Glomerular visceral epithelial cell (primary cell): ENCODE results near the gene ARL15.

ENCODE experiments used
- DNase-seq: peaks from one replicate; pipeline ENCODE4 v3.0.0-alpha.2; 2016; ENCODE audit errors: extremely low spot score

Gene ARL15

DNA sequence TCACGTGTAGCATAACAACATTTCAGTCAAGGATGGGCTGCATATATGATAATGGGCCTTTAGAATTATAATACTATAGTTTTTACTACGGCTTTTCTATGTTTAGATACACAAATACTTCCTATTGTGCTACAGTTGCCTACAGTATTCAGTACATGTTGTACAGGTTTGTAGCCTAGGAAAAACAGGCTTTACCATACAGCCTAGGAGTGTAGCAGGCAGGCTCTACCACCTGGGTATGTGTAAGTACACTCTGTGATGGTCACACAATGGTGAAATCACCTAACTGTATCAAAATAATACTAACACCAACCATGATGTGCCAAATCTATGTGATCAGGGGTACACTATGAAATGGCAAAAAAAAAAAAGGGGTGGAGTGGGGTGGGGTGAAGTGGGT is 372.9 kb downstream of the ARL15 start:
- DNase-seq, result no peak

DNA sequence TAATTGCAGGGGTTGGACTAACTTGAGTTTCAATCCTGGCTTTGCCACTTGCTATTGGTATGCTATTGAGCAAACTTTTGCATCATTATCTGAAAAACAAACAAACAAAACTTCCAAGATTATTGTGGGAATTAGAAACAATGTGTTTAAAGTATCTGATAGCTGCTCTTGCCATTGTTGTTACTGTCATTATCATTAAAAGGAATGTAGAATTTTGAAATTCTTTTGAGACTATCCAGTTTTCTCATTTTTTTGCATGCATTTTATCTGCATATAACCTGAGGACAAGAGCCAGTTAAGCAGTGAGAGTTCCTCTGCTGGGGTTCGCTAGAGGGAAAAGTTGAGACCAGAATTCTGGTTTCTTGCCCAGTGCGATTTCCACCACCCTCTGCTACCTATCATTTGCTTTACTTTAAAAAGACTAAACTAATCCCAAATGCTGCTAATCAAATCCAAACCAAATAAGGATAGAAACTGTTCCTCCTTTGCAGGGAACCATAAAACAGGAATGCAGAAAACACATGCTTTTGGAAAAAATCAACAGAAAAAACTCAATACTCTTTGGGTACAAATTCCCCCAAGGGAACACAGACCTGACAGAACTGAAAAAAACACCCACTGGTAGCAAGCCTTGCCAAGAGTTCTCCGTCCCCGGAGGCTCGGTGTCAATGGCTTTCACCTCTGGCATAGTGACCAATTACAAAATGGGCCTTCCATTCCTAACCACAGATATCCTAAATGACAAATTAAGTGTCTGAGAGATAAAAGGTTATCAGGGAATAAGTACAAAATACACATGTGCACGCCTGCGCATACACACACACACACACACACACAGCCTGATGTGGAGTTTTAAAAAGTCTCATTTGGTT is 373.7 kb downstream of the ARL15 start:
- no peak for DNase-seq

DNA sequence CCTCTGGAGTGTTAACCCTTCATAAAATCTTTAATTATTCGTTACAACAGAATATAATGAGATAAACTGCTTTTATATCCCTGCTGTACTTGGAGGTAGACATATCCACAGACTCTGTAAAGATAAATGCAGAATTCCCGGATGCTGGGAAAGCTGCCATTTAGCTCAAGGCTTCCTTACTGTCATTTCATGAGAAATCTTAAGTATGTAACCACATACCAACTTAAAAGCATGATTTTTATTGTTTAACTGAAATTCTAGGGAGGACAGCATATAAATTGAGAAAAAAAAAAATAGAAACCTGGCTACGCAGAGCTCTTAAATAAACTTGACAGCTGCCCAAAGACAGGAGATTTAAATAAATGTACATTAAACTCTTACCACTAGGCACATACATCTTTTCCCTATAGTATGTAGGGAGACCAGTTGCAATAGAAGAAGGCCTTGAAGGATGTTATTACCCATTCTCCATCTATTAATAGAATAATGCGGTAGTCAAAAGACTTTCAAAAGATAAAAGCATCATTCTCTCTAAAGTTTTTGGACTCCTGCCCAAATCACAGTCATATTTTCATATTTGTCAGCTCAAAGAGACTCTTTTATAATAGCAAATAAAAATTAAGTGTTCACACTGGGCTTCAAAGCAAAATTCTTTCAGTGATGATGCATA is 376.1 kb downstream of the ARL15 start:
- DNase-seq, result no peak

DNA sequence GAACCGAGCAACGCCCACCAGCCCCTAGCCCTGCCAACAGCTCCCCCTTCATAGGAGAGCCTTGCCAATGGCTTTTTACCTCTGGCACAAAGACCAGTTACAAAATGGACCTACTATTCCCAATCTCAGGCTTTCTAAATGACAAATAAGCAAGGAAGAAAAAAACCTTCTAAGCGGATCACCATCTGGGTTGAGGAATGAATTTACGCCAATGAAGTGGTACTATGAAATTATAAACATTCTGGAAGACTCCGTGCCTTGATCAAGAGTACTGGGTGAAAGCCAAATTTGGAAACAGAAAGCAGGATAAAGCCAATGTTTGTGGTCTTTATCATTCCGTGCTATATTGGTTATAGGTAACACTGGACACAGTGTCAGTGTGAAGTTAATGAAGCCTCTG is 378.0 kb downstream of the ARL15 start:
- no peak for DNase-seq

DNA sequence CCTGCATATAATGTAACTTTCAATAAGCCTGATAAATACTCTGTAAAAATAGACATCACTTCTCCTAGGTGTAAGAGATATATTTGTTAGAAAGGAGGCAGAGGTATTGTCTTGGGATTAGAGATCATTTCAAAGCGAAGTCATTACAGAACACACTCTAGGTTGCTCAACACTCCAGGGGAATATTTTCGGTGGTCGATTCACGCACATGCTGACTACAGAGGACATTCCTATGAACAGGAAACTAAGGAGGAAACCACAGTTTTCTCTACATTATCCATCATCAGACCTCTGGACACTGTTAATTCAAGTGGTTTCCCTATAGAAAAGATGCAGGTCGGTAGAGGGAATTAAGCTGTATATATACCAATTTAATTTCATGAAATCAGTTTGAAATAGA is 379.9 kb downstream of the ARL15 start:
- DNase-seq, result no peak

DNA sequence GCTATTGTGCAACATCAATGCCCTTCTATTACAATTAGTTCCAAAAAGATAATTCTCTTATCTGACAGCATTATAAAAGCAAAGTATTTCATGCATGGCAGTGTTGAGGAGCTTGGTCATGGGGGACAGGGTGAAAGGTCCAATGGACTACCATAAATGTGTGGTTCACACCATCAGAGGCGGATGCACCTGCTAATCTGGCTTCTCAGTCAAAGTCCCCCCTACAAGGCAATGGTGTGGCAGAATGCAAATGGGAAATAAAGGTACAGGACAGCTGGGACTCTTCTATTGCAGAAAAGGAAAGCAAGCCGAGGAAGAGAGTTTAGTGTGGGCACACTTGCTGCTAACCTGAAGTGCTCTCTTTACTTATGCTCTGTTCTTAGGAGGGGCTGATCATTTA is 380.8 kb downstream of the ARL15 start:
- DNase-seq, result no peak

DNA sequence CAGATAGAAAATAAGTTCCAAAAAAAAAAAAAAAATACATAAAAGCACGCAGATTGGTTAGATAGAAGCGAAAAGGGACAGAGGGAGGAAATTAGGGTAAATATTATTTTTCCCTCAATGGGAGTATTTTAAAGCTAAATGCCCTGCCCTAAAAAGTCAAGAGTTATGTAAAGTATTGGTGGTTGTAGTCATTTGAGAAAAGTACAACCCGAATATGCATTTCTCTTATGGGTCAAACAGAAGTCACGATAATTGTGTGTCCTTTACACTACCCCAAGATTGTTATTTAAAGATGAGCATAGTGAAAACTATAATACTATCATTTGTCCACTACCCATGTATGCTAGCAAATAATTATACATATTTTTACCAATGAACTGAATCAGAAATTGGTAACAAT is 381.2 kb downstream of the ARL15 start:
- DNase-seq, result no peak

DNA sequence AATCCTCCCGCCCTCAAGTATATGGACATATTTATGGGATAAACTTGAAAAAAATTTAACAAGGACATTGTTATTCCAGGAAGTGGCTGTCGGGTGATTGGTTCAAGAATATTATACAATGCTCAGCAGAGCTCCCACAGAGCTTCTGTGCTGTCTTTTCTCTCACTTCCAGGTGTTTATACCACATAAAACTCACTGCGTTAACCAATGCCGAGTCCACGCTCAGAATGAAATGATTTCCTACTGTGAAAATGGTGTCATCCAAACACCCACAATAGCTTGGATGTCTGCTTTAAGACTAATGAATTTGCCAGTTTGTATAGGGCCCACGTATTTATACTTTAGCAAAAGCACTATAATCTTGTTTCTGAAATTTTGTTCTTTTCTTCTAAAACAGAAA is 381.7 kb downstream of the ARL15 start:
- no peak for DNase-seq

DNA sequence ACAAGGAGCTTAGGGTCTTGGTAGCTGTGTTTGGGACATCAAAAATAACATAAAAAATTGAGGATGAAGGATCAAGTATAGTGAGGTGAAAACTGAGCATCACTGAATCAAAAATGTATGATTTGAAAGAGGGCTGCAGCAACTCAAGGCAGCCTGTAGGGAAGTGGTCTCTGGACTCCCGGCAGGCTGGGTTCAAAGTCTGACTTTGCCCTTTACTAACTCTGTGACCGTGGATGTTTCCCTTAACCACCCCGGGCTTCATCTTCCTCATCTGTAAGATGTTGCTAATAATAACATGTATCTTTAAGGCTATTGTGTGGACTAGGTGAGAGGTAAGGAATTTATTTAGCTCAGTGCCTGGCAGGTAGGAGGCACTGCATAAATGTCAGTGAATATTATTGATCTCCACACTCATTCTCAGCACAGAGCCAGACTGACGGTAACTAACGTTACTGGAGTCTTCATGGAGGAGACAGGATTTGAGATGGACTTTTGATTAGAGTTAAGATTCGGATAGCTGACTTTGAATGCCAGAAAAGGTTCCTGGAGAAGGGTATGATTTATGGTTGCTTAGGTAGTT is 382.6 kb downstream of the ARL15 start:
- no peak for DNase-seq

DNA sequence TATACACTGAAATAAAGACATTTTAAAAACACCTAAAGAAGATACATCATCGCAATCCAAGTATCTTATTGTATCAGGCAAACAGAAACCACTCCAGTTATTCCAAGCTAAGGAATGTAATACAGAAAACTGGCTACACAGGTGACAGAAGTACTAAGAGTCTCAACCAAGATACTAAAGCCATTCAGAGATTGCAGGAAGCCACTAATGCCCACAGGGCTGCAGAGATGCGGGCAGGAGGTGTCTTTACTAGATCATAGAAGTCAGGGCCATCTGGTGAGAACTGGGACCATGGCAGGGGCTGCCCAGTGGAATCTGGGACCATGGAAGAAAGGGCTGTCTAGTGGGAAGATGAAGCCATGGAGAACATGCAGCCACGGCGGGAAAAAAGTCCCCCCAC is 384.3 kb downstream of the ARL15 start:
- no peak for DNase-seq

DNA sequence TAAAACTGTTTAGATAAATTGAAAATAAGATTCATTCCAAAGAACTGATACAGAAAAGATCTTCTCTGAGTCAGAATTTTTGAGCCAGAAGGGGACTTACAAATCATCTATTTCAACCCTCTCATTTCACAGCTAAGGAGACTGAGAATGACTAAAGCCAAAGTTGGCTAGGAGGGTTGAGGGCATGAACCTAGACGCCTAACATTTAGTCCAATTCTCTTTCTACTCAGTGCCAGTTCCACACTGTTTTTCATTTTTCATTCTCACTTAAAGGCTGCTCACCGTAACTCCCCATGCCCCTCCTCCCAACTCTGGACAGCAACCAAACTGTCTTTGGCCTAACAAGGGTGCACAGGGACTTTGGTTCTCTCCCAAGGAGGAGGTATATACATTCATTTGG is 386.0 kb downstream of the ARL15 start:
- no peak for DNase-seq

DNA sequence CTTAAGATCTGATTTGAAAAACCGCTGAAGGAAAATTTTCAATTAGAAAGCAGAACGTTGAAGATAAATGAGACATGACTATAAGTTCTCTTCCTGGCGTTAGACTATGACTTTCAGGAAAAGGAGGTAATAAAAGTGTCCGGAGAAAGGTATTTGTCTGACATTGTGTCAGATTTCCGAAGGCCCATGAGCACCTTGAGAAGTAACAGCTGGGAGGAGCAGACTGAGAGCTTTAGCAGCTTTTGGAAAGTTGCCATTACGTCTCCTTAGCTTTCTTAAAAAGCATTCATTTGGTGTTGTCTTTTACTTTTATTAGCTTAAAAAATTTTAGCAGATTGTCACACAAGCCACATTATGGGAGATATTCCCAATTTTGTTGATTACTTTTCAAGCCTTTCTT is 386.4 kb downstream of the ARL15 start:
- DNase-seq, result no peak

DNA sequence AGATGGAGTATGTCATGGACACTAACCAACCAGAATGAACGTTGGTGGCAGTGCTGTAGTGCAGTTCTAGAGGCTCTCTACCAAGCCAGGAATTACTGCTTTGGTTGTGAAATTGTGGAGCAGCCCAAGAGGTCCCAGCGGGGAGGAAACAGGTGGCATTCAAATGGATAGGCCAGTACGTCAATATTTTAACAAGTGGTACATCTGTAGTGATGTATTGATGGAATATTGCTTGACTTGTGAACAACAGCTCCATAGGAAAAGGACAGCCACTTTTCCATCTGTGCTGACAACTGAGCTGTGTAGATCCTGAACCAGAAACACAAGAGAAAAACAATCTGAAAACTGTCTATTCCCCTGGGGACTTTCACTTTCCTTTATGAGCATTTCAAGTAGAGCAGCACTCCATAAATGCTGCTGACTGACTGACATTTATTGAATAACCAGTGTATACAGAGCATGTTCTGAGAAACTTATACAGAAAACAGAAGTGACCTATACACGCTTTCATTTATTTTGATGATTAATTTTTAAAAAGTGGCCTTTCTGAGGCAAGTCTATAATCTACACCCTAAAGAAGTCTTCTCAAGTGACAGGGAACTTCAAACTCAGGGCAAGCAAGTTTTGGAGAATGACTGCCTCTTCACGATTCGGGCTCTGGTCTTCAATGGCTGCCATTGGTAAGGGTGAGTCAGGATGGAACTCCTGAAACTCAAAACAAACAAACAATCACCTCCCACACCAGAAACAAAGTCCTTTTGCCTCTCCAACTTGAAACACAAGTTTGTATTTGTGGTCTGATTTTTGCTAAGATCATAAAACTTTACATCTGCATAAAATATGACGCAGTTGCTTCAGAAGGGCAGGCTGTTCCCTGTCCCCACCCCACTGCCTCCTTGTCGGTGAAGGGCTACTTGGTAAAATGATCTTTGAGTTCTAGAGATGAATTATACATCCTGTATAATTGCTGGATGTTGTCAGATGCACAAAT is 387.6 kb downstream of the ARL15 start:
- DNase-seq, result no peak

DNA sequence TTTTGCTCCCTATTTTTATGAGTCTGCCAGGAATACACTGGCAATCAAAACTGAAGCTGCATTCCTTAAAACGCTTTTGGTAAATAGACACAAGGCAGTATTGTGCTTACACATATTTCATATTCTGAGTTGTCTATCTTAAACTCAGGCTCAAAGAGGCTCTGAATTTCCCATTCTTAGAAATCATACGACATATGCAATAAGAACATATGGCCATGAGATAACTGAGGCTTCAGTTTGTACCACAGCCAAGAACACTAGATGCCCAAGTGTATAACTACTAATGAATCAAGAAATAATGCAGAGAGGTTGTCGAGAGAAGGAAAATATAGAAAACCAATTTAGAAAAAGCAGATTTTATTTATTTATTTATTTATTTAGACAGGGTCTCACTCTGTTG is 392.5 kb downstream of the ARL15 start:
- DNase-seq, result no peak

DNA sequence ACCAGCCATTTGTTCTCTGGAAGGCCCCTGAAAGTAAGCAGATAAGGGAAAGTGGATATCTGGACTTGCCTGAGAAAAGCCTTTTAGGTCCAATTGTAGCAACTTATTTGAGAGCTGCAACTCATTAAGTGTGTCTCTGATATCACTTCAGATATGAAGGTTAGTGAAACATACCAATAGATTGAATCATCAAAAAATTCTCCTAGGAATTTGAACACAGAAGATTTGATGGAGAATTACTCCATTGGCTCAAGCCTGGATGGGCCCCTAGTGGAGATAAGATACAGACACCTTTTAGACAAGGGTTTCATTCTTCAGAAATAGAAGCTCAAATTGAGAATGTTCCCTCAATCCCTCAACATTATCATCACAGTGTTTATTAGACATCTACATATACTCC is 393.3 kb downstream of the ARL15 start:
- peak; percentile 21 for DNase-seq

DNA sequence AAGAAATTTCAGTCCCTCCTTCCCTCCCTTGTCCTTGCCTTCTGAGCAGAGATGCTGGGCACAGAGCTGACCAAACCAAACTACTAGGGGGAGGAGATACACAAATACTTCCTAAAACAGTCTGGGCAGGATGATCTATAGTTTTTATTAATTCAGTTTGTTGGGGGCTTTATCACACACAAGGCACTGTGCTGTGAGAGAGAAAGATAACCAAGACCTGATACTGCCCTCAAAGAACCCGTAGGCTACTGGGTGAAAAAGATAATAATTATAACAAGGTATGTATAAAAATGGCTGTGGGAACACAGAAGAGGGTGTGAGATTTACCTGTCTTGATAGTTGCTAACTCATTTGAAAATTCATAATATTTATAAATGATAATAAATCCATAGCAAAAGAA is 395.3 kb downstream of the ARL15 start:
- no peak for DNase-seq

DNA sequence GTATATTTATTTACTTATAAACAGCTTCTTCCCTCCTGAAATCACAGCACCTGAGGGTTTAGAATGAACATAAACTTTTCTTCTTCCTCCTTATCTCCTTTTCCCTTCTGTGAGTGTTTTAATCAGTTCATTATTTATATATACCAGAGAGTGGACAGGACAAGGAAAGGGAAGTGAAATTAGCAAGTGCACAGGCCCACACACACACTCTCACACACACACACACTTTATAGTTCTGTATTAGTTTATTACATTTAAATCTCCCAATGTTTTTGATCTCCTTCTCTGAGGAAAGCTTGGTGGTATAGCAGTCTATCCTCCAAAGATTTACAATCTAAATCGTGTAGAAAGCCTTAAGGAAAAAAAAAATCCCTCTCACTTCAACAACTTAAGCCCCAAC is 396.4 kb downstream of the ARL15 start:
- DNase-seq, result no peak

DNA sequence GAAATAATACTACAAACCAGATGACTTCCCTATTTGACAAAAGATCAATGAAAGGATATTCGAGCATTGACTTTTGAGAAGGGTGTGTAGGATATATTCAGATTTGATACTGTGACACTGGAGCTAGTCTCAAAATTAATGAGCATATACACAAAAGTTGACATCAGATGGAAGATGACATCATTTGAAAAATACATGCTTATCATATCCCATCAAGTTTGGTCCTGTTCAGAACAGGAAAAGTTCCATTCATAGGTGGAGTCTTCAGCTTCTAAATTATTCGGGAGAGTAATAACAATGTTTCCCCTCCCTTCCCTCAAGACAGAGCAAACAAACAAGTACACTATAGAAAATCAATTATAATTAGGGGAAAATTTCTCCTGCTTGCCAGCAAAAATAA is 401.6 kb downstream of the ARL15 start:
- no peak for DNase-seq

DNA sequence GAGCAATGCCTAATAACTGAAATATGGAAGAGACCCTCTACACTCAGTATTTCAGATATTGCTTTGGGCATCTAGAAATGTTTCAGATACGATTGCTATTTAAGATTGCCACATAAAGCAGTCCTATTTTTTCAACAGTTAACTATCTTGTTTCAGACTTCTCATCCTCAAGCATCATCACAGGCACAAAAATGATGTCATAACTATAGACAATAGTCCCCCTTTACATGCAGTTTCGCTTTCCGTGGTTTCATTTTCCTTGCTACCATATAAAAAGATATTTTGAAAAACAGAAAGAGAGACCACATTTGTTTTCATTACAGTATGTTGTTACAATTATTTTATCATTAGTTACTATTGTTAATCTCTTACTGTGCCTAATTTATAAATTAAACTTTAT is 402.5 kb downstream of the ARL15 start:
- no peak for DNase-seq

DNA sequence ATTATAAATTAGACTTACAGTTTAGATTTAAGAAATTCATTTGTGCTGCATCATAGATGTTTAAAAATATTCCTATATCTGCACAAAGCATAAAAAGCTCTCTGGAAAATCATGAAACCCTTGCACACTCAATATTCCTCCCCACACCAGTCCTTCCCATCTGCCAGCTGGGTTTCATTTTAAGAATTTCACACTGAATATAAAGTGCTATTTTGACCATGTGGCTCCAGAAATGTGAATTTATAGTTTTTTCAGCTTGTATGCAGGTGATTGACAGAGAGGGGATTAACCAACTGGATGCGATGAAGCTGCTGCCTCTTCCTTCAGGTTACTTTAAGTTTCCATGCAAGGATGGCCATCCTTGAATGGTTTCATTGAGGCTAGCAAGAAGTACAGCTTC is 403.6 kb downstream of the ARL15 start:
- DNase-seq, result no peak

DNA sequence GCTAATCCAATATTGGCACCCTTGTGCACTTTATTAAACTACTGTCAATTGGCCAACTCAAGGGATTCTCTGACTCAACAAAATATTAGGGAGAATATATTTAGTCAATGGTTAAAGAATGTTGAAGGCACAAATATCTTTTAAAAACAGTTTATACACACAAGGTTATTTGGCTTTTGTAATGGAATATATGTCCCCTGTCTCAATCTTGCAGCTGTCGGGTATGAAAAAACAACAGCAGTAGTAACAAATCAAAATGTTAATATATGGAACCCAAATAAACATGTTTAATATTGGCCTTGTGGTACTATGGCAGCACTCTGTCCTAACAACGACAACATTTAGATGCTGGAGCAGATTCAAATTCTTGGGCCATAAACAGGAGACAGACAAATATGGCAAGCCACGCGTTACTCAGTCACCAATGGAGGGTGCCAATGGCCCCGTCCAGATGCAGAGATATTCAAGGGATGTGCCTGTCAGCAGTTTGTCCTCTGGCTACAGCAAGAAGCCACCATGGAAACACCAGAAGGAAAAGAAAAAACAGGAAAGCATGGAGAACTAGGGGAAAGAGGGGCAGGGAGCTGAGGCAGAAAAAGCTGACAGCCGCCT is 408.0 kb downstream of the ARL15 start:
- no peak for DNase-seq

DNA sequence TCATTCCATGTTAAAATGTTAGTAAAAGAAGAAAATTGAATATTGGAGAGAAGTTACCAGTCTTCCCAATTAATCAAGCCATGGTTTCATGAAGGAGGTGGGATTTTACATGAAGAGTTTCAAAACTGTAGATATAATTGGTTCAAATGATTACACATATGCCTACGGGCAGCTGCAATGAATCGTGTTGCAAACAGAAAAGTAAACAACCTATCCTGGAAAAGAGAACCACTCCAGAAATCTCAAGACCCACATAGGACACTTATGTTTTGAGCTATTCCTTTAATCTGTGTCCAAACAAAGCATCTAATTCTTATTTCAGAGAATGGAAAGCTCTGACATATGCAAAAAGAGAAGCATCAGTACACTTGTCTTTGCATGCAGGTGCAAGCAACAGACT is 409.7 kb downstream of the ARL15 start:
- no peak for DNase-seq
